Head of caudate nucleus (tissue), 42 donors: ENCODE measurements around the gene NTMT1.
A peak's percentile ranks its signal among the peaks of the same experiment; 100 is the strongest.
"Not testable (repeated sequence)": the region's sequence is repeated elsewhere in the genome, so short reads cannot be mapped to it uniquely, and the experiment has no call there.

ENCODE experiments used
- DNase-seq, 42 donors: peaks; one replicate each; pipeline versions ENCODE4 v3.0.0 to v3.0.0-alpha.2; 2020 to 2021; ENCODE audit warnings: mixed read lengths in 7 of 42
- intact Hi-C: fragments of 100-400 bp; cut with DNase I; formaldehyde crosslinking; loops from one replicate; pipeline ENCODE4 v1.15.0; 2022

Gene NTMT1, protein sequence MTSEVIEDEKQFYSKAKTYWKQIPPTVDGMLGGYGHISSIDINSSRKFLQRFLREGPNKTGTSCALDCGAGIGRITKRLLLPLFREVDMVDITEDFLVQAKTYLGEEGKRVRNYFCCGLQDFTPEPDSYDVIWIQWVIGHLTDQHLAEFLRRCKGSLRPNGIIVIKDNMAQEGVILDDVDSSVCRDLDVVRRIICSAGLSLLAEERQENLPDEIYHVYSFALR

DNA sequence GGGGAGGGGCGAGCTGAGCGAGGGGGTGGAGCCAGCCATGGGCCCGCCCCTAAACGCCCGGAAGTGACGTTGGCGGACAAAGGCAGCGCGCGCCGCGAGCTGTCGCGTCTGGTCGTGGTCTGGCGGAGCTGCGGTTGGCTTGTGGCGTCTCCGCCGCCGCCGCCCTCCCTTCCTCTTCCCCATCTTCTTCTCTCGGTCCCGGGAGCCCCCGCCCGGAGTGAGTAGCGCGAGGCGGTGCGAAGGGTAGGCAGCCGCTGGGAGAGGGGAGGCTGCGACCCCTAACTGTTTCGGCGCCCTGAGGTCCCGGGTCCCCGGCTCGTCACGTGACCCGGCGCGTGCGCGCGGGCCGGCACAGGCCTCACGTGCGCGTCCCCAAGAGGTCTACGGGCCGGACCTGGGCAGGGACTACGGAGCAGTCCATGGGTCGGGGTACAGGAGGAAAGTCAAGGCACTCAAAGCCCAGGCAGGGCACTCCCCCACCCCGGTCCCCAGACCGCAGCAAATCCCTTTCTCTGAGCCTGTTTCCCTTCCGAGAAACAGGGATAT, at the start of gene NTMT1:
Gene NTMT1 (plus strand): TSS at position 85 of the 546 bp plus-strand sequence. CDS start 6,541 bp downstream, outside the sequence.
- DNase-seq, result peak; percentile 88 to 98 (median 95)
- intact Hi-C loops, result no loop called here

DNA sequence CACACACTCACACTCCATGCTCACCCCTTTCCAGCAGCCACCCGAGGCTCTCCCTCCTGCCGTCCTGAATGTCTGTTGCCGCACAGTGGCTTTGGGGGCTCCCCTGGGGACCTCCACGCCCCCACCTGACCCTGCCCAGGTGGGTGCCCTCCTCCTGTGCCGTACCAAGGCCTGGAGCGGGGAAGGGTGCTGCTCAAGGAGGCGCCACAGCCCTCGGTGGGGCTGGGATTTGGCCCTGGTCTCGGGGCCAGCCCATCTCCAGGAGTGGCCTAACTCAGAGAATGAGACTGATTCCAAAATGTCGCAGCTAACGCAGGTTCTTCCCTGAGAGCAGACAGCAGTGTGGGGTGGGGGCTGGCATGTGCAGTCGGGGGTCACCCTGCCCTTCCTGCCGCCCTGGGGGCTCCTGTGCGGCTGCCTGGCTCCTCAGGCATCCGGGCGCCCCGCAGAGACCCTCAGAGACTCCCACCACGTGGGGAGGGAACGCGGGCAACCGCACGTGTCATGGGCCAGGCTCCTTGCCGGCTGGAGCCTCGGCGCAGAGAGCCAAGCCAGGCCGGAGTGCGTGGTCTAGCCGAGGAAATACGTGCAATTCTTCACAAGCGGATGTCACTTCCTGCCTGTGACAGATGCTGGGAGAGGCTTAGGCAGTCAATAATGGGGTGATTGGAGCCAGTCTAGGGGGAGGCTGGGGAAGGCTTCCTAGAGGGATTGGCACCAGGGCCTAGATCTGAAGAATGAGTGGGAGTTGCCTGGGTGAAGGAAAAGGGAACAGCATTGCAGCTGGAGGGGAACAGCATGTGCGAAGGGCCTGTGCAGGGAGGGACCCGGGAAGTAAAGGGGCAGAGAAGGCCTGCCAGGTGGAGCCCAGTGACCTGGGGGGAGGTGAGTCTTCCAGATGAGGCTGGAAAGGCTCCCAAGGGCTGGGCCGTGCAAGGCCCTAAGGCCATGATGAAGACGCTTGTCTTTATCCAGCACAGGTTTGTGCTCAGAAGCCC, 49.1 kb upstream of the NTMT1 start:
- no peak for DNase-seq

DNA sequence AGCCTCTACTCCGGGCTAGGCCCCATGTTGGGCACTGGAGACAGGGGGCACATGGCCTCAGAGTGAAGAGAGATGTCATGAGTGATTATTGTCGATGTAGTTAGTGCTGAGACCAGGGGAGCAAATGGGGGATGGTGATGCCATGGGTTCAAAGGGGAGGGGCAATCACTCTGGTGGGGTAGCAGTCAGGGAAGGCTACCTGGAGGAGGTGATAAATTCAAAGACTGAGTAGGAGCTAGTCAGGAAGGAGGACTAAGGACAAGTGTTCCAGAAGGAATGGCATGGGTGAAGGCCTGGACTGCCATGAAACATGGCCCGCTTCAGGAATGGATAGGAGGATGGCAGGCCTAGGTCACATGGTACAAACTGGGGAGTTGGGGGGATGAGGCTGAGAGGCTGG, 46.7 kb upstream of the NTMT1 start:
- DNase-seq, result no peak
- intact Hi-C loops, result no loop called here

More for the DNA sequence above, 49.1 kb upstream of the NTMT1 start:
- intact Hi-C loops, result no loop called here

DNA sequence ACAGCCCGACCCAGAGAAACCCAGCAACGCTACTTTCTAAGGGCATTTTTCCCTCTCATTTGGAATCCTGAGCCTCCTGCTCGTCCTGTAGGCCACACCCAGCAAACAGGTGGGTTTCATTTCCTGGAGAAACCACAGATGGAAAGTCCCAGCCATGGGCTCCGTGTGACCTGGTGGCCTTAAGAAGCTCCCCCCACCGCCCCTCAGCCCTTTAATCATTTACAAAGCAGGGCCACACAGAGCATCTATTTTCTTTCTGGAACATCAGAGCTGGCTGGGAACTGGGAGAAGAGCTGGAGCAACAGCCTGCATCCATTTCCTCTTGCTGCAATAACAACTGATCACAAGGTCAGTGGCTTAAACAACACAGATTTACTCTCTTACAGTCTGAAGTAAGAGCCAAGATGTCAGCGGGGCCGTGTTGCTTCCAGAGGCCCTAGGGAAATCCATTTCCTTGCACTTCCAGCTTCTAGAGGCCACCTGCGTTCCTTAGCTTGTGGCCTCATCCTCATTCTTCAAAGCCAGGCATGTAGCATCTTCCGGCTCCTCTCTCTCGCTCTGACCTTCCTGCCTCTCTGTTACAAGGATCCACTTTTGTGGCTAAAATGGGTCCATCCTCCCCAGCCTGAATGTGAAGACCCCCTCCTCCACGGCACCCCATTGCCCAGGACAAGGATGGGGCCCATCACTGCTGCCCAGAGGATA, 45.6 kb upstream of the NTMT1 start:
- intact Hi-C loops, result loop anchor here (10.0 kb wide), 1 partner anchor 56 kb away; no protein-coding TSS in a partner anchor
- DNase-seq, result no peak

DNA sequence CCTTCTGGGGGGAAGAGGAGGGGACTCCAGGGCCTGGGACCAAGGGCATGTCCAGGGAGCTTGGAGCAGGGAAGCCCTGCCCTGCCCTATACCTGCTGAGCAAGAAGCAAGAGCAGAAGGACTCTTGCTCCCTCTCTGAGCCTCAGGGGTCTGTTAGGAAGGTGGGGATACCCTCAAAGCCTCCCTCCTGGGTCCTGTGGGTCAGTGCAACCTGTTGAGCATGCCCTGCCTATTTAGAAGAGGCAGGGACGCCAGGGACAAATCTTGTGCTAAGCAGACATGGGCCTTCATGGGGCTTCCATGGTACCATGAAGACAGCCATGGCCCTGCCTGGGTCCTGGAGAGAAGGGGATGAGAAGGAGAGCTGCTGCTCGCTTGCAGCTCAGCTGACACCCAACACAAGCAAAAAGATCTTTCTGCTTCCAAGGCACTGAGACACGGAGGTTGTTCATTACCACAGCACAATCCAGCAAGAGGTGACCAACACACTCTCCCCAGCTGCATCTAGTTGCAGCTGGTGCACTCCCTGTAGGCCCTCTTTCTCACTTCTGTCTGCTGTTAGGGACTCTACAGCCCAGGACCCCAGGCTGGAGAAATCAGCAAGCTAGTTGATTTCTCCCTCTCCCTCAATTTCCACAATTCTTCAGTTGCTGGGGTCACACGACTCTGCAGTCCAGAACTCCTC, 44.3 kb upstream of the NTMT1 start:
- intact Hi-C loops, result loop anchor here (10.0 kb wide), 1 partner anchor 57 kb away; no protein-coding TSS in a partner anchor
- no peak for DNase-seq

DNA sequence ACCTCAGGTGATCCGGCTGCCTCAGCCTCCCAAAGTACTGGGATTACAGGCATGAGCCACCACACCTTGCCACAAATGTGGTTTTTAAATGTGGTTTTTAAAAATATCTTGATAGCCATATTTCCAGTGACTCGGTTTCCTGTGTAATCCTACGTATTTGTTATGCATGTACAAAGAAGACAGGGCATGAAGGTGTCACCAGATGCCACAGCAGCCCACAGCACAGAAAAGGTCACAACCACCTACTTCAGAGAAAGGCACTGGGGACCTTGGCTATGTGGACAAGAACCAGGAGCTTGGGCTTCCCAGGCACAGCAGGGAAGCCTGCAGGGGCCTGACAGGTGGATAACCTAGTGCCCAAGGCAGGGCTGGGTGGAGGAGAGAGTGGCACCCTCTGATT, 43.1 kb upstream of the NTMT1 start:
- no peak for DNase-seq
- intact Hi-C loops, result loop anchor here (10.0 kb wide), 1 partner anchor 58 kb away; no protein-coding TSS in a partner anchor

DNA sequence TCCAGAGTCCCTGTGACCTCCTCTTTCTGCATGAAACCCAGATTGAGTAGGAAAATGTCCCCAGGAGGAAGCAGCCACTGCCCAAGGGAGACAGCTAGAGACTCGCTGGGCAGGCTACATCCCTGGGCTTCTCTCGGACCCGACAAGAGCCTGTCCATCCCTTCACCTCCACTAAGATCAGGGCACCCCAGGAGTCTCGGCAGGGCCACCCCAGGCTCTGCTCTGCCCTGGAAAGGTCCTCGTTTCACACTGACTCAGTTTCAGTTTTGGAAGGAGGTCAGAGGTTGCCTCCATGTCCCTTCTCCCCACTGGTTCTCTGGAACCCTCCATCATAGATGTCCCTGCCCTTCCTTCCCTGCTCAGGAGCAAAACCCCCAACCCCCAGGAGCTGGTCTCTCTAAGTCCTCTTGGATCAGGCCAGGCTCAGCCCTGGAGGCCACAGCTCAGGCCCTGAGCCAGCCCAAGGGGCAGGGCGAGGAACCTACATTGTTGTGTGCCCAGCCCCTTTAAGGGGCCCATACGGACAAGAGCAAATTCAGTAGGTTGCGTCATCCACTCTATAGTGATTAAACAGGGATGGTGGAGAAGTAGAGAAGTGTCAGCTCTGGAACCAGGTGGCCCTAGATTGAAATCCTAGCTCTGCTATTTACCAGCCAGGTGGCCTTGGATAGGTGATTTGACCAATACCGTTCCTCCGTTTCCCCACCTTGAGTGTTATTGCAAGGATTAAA, 42.5 kb upstream of the NTMT1 start:
- intact Hi-C loops, result loop anchor here (10.0 kb wide), 1 partner anchor 59 kb away; no protein-coding TSS in a partner anchor
- DNase-seq, result no peak

DNA sequence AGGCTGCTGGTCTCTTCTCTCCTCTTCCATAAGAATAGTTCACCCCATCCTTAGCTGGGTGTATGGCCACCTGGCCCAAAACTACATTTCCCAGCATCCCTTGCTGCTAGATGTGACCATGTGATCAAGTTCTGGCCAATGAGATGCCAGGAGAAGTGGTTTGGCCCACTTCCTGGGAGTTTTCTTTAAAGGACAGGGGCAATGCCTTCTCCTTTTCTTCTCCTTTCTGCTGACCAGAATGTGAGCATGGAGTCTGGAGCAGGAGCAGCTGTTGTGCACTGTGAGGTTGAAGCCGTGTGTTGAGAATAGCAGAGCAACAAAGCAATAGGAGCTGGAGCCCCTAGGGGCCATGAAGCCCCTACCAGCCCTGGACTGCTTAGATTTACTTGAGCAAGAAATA, 41.8 kb upstream of the NTMT1 start:
- DNase-seq, result peak in 41 of 42 donors; percentile 42 to 91 (median 77)
- intact Hi-C loops, result loop anchor here (10.0 kb wide), 1 partner anchor 59 kb away; no protein-coding TSS in a partner anchor

DNA sequence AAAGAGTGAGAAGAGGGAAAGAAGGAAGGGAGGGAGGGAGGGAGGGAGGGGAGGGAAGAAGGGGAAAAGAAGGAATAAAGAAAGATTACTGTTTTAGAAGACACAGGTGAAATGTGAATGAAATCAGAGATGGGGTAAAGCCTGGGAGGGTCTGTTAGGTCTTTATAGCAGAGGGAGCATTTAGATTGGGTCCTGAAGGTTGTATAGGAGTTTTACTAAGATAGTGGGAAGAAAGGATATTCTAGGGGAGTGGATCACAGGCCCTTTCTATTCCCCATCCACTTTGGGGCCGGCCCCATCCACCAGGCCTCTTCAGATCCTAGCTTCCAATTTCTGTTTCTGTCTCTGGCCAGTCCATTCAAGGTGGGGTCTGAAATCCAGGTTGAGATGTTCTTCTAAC, 40.6 kb upstream of the NTMT1 start:
- intact Hi-C loops, result loop anchor here (10.0 kb wide), 1 partner anchor 61 kb away; no protein-coding TSS in a partner anchor
- no peak for DNase-seq

DNA sequence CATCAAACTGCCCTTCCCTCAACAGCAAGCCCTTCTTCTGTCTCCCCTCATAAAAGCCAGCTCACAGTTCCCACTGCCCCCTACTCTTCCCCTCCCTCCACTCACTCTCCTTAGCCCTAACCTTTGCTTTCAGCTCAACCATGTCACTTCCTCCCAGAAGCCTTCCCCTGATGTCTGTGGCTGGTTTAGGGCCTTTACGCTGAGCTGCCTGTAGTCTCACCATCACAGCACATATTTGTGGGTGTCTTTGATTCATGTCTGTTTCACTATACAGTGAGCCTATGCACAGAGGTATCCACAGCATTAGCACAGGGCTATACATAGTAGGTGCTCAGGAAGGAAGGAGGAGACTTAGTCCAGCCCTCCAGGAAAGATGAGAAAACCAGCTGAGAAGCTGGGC, 39.7 kb upstream of the NTMT1 start:
- intact Hi-C loops, result loop anchor here (10.0 kb wide), 1 partner anchor 61 kb away; no protein-coding TSS in a partner anchor

DNA sequence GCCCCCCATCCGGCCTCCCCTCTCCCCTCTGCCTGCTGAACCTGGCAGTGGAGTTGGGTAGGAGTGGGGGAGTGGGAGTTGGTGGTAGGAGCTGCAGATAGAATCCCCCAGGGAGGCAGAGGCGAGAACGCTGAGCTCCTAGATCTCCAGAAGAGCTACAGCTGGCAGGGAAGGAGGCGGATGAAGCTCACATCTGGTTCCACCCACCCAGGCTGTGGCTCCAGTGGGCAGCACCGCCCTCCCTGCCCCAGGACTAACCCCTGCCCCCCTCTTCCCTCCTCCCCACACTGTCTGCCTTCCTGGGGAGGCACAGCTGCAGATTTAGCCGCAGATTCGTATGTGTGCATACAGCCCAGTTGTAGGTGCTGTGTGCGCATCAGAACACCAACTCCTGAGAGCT, 39.3 kb upstream of the NTMT1 start:
- intact Hi-C loops, result loop anchor here (10.0 kb wide), 1 partner anchor 62 kb away; no protein-coding TSS in a partner anchor

More for the DNA sequence above, 39.7 kb upstream of the NTMT1 start:
- DNase-seq, result no peak

DNA sequence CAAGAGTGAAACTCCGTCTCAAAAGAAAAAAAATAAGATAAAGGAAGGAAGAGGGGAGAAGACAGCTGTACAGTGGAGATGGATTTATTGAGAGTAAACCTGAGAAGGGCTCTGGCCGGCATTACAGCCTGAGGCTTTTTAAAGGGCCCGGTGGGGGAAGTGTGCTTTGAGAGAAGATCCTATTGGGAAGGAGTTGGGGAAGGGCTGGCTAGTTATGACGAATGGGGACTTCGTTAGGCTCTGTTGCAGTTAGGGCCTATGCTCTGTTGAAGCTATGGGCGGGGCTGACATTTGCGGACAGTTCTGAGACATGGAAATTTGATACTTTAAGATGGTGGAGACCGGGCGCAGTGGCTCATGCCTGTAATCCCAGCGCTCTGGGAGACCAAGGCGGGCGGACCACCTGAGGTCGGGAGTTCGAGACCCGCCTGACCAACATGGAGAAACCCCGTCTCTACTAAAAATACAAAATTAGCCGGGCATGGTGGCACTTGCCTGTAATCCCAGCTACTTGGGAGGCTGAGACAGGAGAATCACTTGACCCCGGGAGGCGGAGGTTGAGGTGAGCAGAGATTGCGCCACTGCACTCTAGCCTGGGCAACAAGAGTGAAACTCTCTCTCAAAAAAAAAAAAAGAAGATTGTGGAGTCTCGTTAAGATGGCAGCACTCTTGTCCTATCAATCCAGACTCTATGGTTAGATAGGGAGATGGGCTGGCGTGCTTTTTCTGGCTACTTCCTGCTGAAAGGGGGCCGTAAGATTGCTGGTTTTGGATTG, 38.3 kb upstream of the NTMT1 start:
- no peak for DNase-seq
- intact Hi-C loops, result loop anchor here (10.0 kb wide), 1 partner anchor 63 kb away; no protein-coding TSS in a partner anchor

More for the DNA sequence above, 39.3 kb upstream of the NTMT1 start:
- no peak for DNase-seq

DNA sequence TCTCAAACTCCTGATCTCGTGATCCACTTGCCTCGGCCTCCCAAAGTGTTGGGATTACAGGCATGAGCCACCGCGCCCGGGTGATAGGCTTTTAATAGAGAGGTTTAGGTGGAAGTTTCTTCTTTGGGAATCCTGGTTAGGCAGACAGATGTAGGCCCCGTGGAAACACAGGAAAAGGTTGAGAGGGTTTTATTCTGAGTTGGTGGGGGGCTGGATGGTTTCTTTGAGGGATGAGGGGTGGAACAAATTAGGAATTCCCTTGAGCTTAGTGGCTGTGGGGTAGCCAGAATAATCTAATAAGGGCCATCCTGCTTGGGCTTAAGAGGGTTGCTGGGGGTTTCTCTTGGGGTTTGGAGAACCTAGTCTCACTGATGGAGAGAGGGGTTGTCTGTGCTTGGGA, 35.5 kb upstream of the NTMT1 start:
- DNase-seq, result no peak
- intact Hi-C loops, result no loop called here

DNA sequence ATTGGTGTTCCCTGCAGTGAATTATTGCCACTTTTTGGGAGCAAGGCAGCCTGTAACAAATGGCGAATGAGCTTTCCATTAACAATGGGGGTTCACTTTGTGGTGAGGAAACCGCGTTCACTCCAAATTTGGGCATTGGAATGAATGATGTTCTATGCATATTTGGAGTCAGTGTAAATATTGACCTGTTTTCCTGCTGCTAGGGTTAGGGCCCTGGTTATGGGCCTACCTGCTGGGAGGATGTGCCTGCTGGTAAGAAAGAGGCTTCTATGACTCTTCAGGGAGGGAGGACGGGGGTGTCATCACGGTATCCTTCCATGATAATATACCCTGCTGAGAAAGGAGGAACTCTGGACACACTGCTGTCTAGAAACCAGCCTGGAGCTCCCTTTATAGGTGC, 34.0 kb upstream of the NTMT1 start:
- intact Hi-C loops, result no loop called here
- no peak for DNase-seq

DNA sequence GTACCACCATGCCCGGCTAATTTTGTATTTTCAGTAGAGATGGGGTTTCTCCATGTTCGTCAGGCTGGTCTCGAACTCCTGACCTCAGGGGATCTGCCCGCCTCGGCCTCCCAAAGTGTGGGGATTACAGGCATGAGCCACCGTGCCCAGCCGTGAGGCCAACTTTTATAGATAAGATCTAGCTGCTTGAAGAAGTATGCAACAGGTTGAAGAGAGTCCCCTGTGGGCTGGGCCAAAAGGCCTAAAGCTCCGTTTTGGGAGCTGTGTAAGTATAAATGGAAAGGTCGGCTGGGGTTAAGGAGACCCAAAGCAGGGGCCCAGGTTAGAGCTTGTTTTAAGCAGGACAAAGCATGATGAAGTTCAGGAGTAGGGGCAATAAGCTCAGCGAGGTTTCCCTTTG, 33.2 kb upstream of the NTMT1 start:
- not testable (repeated sequence) for DNase-seq

DNA sequence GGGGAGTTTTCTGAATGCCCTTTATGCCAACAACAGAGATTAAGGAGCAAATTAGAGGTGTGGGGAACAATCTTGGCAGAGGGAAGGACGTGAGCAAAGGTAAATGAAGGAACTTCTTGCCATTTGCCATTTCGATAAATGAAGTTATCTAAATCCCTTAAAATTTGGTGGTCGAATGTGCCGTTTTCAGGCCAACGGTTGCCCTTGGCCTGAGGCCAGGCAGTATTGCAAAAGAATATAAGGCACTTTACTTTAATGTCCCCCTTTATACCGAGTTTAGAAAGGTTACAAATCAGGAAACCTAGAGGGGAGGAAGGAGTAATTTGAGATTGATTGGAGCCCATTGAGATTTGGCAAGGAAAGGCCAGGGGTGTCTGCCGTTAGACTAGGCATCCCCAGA, 31.3 kb upstream of the NTMT1 start:
- no peak for DNase-seq
- intact Hi-C loops, result no loop called here

More for the DNA sequence above, 33.2 kb upstream of the NTMT1 start:
- intact Hi-C loops, result not testable (repeated sequence)

DNA sequence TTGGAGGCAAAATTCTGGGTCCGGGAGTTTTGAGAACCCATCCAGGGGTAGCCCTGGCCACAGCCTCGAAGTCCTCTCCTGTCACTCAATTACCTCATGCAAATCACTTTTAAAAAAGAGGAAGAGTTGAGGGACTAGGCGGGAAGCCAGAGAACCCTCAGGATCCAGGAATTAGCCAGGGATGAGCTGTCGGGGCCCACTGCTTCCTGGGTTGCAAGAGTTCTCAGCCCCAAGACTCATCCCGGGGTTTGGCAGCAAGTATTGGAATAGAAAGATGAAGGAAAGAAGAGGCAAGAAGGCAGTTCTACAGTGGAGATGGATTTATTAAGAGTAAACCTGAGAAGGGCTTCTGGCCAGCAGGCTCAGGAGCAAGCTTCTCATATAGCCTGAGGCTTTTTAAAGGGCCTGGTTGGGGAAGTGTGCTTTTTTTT, 30.6 kb upstream of the NTMT1 start:
- DNase-seq, result no peak
- intact Hi-C loops, result no loop called here
